GM12892 (cell line): ENCODE measurements around the gene GLCE.

Experiments
- POLR2A ChIP-seq: IDR thresholded peaks from 2 replicates; pipeline ENCODE4 v1.6.1; 2011; ENCODE audit warnings: low read depth, low read length, control low read depth
- POLR2AphosphoS5 ChIP-seq: IDR thresholded peaks from 2 replicates; pipeline ENCODE4 v1.6.1; 2011; ENCODE audit warnings: low read depth, low read length, control low read depth

DNA sequence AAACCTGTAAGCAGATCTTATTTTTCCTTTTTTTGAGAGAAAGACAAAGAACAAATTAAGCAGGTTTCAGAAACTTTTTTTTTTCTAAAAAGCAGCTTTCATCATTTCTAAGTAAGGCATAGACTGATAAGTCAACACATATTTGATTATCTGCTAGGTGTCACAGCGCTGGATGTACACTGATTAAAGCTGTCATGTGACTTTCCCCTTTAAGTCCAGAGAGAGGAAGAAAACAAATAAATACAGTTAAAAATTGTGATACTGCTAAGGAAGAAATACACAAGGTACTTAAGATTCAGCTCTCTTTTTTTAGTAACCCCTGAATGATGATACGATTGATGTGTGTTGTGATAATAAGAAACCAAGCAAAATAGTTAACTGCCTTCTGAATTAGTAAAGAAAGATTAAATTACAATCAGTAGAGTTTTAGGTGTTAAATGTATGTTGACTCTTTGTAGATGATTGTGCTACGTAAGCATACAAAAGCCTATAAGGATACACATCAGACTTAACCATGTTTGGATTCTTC, 2.8 kb downstream of the GLCE start:
- TF ChIP-seq POLR2AphosphoS5 (no peak), POLR2A (no peak)
